ENCODE data around the gene PROM1.

- TF ChIP-seq EZH2 (IDR thresholded peaks at IDR 0.05) (no peak), POLR2AphosphoS5 (IDR thresholded peaks at IDR 0.05; ENCODE audit: borderline replicate concordance, low read depth, low read length) (no peak), FOXP2 (optimal IDR thresholded peaks at IDR 0.05; ENCODE audit: control extremely low read depth, extremely low read length, insufficient read depth) (no peak)
These were observed 138.9 kb downstream of the PROM1 start for GRCh38 chr4:15944895-15945294.
